IMR-90 (cell line): Measurements from ENCODE around the gene ARRDC1. TPM values are rescaled to one million over a fixed set of nuclear protein-coding genes. Genes with fewer than 3 reads are reported as not detected.

Experiments used
- ATAC-seq: fragments of 200-7000 bp; cut with Tn5 transposase; 2 replicates; pipeline ENCODE4 v1.9.1; 2020; ENCODE audit warnings: low read depth, mild to moderate bottlenecking, moderate library complexity
- BruUV-seq: library from RNA; stranded (reverse); fragments of 400-500 nt; replicated peaks from 2 replicates; lab custom pipeline; 2021; lab: Mats Ljungman, UMichigan
- CTCF ChIA-PET: fragments of 300-600 bp; formaldehyde crosslinking; extraction: SDS; loops from one replicate; lab custom pipeline; 2021; ENCODE audit warnings: antibody characterized with exemption; lab: Yijun Ruan, JAX
- POLR2A ChIA-PET: fragments of 300-600 bp; sonication (Branson Sonifier 250); formaldehyde crosslinking; loops from one replicate; lab custom pipeline; 2022; ENCODE audit warnings: antibody characterized with exemption; ENCODE audit not compliant: unreplicated experiment; lab: Charles Lee
- DNase-seq: peaks from one replicate; pipeline ENCODE4 v3.0.0; 2013
- H2AFZ ChIP-seq: replicated peaks from 2 replicates; pipeline ENCODE3; 2013; ENCODE audit warnings: low read length, mild to moderate bottlenecking; ENCODE audit not compliant: poor library complexity
- H2AK5ac ChIP-seq: 2 replicates; pipeline ENCODE4 v1.6.1; 2013; ENCODE audit warnings: low read depth, low read length, inconsistent platforms
- H2AK9ac ChIP-seq: replicated peaks from 2 replicates; pipeline ENCODE3; 2013; ENCODE audit warnings: mild to moderate bottlenecking, low read depth, low read length, moderate library complexity; ENCODE audit not compliant: poor library complexity
- H2BK120ac ChIP-seq: 2 replicates; pipeline ENCODE4 v1.6.1; 2013; ENCODE audit warnings: low read depth, low read length, inconsistent platforms
- H2BK15ac ChIP-seq: 3 replicates; pipeline ENCODE4 v1.6.1; 2013; ENCODE audit warnings: low read depth, low read length, inconsistent platforms
- H2BK20ac ChIP-seq: 2 replicates; pipeline ENCODE4 v1.6.1; 2013; ENCODE audit warnings: low read depth, mild to moderate bottlenecking, inconsistent platforms, low read length, moderate library complexity
- H2BK5ac ChIP-seq: 2 replicates; pipeline ENCODE4 v1.6.1; 2013; ENCODE audit warnings: mild to moderate bottlenecking, low read depth, low read length, inconsistent platforms; ENCODE audit not compliant: poor library complexity, severe bottlenecking
- H3K14ac ChIP-seq: replicated peaks from 2 replicates; pipeline ENCODE4 v1.6.1; 2013; ENCODE audit warnings: low read depth, low read length, inconsistent platforms
- H3K18ac ChIP-seq: 2 replicates; pipeline ENCODE4 v1.6.1; 2013; ENCODE audit warnings: low read depth, low read length, control low read depth
- H3K23ac ChIP-seq: 2 replicates; pipeline ENCODE4 v1.6.1; 2013; ENCODE audit warnings: low read depth, low read length, inconsistent platforms
- H3K27ac ChIP-seq: 2 replicates; pipeline ENCODE4 v1.5.1; 2013; ENCODE audit warnings: mild to moderate bottlenecking, control low read depth, low read length; ENCODE audit not compliant: insufficient read depth
- H3K27me3 ChIP-seq: 2 replicates; pipeline ENCODE4 v1.6.1; 2013; ENCODE audit warnings: low read length; ENCODE audit not compliant: control insufficient read depth, insufficient read depth
- H3K36me3 ChIP-seq: 2 replicates; pipeline ENCODE4 v1.6.1; 2013; ENCODE audit warnings: low read length, mixed read lengths; ENCODE audit not compliant: control insufficient read depth, insufficient read depth
- H3K4ac ChIP-seq: 2 replicates; pipeline ENCODE4 v1.6.1; 2013; ENCODE audit warnings: low read depth, low read length, inconsistent platforms
- H3K4me1 ChIP-seq: 2 replicates; pipeline ENCODE4 v1.6.1; 2013; ENCODE audit warnings: low read length, mixed read lengths; ENCODE audit not compliant: control insufficient read depth, insufficient read depth
- H3K4me2 ChIP-seq: 2 replicates; pipeline ENCODE4 v1.6.1; 2013; ENCODE audit warnings: low read depth, mild to moderate bottlenecking, control low read depth, low read length, moderate library complexity
- H3K4me3 ChIP-seq: 2 replicates; pipeline ENCODE4 v1.5.1; 2013; ENCODE audit warnings: low read depth, mild to moderate bottlenecking, control low read depth, low read length, moderate library complexity; ENCODE audit not compliant: insufficient read depth
- H3K56ac ChIP-seq: 2 replicates; pipeline ENCODE4 v1.6.1; 2013; ENCODE audit warnings: low read length, inconsistent platforms; ENCODE audit not compliant: insufficient read depth; ENCODE audit errors: extremely low read depth
- H3K79me1 ChIP-seq, 2 experiments: 2 replicates each; pipeline ENCODE4 v1.6.1; 2013; ENCODE audit warnings: low read length in 2 of 2, inconsistent platforms in 1 of 2, low read depth in 1 of 2
- H3K9ac ChIP-seq: 2 replicates; pipeline ENCODE4 v1.6.1; 2013; ENCODE audit warnings: low read depth, low read length, control low read depth
- H3K9me1 ChIP-seq: 2 replicates; pipeline ENCODE4 v1.6.1; 2013; ENCODE audit warnings: low read length, inconsistent platforms; ENCODE audit not compliant: insufficient read depth
- H3K9me3 ChIP-seq: 2 replicates; pipeline ENCODE4 v1.6.1; 2013; ENCODE audit warnings: low read length; ENCODE audit not compliant: control insufficient read depth, insufficient read depth
- H4K20me1 ChIP-seq: 2 replicates; pipeline ENCODE4 v1.6.1; 2013; ENCODE audit warnings: low read length, inconsistent platforms; ENCODE audit not compliant: insufficient read depth
- H4K5ac ChIP-seq: 2 replicates; pipeline ENCODE4 v1.6.1; 2013; ENCODE audit warnings: mild to moderate bottlenecking, low read depth, low read length, control low read depth
- H4K8ac ChIP-seq, 2 experiments: 2 replicates each; pipeline ENCODE4 v1.6.1; 2013; ENCODE audit warnings: low read depth in 2 of 2, low read length in 2 of 2, control low read depth in 1 of 2, inconsistent platforms in 1 of 2
- H4K91ac ChIP-seq: 2 replicates; pipeline ENCODE4 v1.6.1; 2013; ENCODE audit warnings: low read depth, low read length, inconsistent platforms; ENCODE audit not compliant: insufficient read depth
- BHLHE40 ChIP-seq: fragments of 150-350 bp; IDR thresholded peaks from 2 replicates; pipeline ENCODE4 v1.6.1; 2016; ENCODE audit warnings: mild to moderate bottlenecking, low read depth, low read length
- CEBPB ChIP-seq: IDR thresholded peaks from 2 replicates; pipeline ENCODE4 v1.6.1; 2012; ENCODE audit warnings: low read depth, low read length, improper control_type of control experiment
- CTCF ChIP-seq: conservative IDR thresholded peaks from 2 replicates; pipeline ENCODE4 v1.5.1; 2012; ENCODE audit warnings: mild to moderate bottlenecking, low read depth, low read length, improper control_type of control experiment
- ELK1 ChIP-seq: fragments of 150-350 bp; IDR thresholded peaks from 2 replicates; pipeline ENCODE4 v1.6.1; 2016; ENCODE audit warnings: low read depth, mild to moderate bottlenecking, low read length, moderate library complexity, borderline replicate concordance
- FOS ChIP-seq: fragments of 150-350 bp; IDR thresholded peaks from 2 replicates; pipeline ENCODE4 v1.6.1; 2016; ENCODE audit warnings: low read depth, low read length
- MAZ ChIP-seq: IDR thresholded peaks from 2 replicates; pipeline ENCODE4 v1.6.1; 2012; ENCODE audit warnings: low read depth, mild to moderate bottlenecking, low read length, improper control_type of control experiment, moderate library complexity, borderline replicate concordance
- NFE2L2 ChIP-seq: fragments of 150-350 bp; IDR thresholded peaks from 2 replicates; pipeline ENCODE4 v1.6.1; 2016; ENCODE audit warnings: low read depth, mild to moderate bottlenecking, low read length
- RCOR1 ChIP-seq: IDR thresholded peaks from 2 replicates; pipeline ENCODE4 v1.6.1; 2012; ENCODE audit warnings: mild to moderate bottlenecking, low read length, improper control_type of control experiment; ENCODE audit not compliant: insufficient replicate concordance
- SMC3 ChIP-seq: fragments of 150-350 bp; IDR thresholded peaks from 2 replicates; pipeline ENCODE4 v1.6.1; 2016; ENCODE audit warnings: low read depth, mild to moderate bottlenecking, antibody characterized with exemption, low read length, moderate library complexity
- WGBS, 2 experiments: methylation state at CpG; one replicate each; pipeline versions ENCODE4 v1.1.5 to v1.1.7; 2013; ENCODE audit warnings: missing lambda C conversion rate in 2 of 2; ENCODE audit not compliant: insufficient read length in 1 of 2; ENCODE audit errors: extremely low coverage in 2 of 2; 5-methylcytosine and 5-hydroxymethylcytosine counted together
- dilution Hi-C: fragments of 300-500 bp; cut with HindIII; formaldehyde crosslinking; loops from one replicate; pipeline ENCODE4 v1.14.3; 2018; ENCODE audit warnings: low sequenced_read_pairs; ENCODE audit not compliant: unreplicated experiment
- in situ Hi-C: fragments of 300-500 bp; cut with MboI; formaldehyde crosslinking; loops from 3 replicates; pipeline ENCODE4 v1.14.3; 2019; ENCODE audit warnings: low sequenced_read_pairs, inconsistent platforms, mixed read lengths
- intact Hi-C: fragments of 100-400 bp; cut with micrococcal nuclease; formaldehyde crosslinking; loops from 2 replicates; pipeline ENCODE4 v1.10.0; 2022
- polyA plus RNA-seq, 3 experiments: library from polyadenylated mRNA; depleted of rRNA; stranded (reverse); fragments of >200 nt; gene quantifications; 2 replicates each; pipeline ENCODE4 v1.2.3, GENCODE V29; 2012; ENCODE audit warnings: low replicate concordance in 1 of 3
- total RNA-seq: library from RNA; depleted of rRNA; stranded (reverse); fragments of >200 nt; gene quantifications from 2 replicates; pipeline ENCODE4 v1.2.3, GENCODE V29; 2012
- TF ChIP-seq, protein P1 (sequence below): fragments of 150-350 bp; IDR thresholded peaks from 2 replicates; pipeline ENCODE4 v1.6.1; 2017; ENCODE audit warnings: mild to moderate bottlenecking, antibody characterized with exemption, low read length, low read depth

ARRDC1 gene
- total and polyA plus RNA-seq, 2 of the 4 experiments (the other 2 are of a cell fraction): 7.7 to 41.4 TPM

DNA sequence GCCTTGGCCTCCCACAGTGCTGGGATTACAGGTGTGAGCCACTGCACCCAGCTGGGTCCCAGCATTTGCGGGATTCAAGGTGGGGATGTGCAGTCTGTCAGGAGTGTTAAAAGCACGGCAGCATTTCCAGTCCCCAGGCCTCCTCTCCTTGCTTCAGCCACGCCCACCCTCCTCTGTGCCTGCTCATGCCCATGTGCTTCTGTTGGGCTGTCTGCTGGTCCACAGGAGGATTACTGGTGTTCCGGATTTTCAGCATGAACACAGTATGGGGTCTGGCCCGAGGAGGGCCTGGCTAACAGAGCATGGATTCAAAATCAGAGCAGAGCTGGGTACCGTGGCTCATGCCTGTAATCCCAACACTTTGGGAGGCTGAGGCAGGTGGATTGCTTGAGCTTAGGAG, 5.5 kb downstream of the ARRDC1 start (continued):
- no peak for TF ChIP-seq SMC3
- no peak for TF ChIP-seq FOS
- no peak for TF ChIP-seq CEBPB

- Histone ChIP-seq H3K4me3 (no peak overlapping the region), H3K4me2 (peak overlapping the region; percentile 6; the same call in 1 of the 2 replicates), H4K91ac (peak overlapping the region; percentile 77), H2BK120ac (peak overlapping the region; percentile 42), H3K9me3 (no peaks in the 10 kb centered on the region), H3K27ac (peak overlapping the region; percentile 39; the same call in 1 of the 2 replicates), H2AFZ (peak overlapping the region; percentile 80), H3K27me3 (no peaks in the 10 kb centered on the region), H2AK5ac (peak overlapping the region; percentile 97), H3K56ac (no peak overlapping the region), H2BK20ac (no peak overlapping the region; the same call in 1 of the 2 replicates), H4K8ac (peak overlapping the region; percentile 56 to 84), H2BK15ac (peak overlapping the region; percentile 25; the same call in 1 of the 3 replicates), H4K20me1 (peaks cover 18% of the 10 kb centered on the region; the same call in 1 of the 2 replicates), H3K9ac (peak overlapping the region; percentile 2; the same call in 1 of the 2 replicates), H3K36me3 (peaks cover 26% of the 10 kb centered on the region), H3K79me1 (peaks cover 17 to 59% of the 10 kb centered on the region in 2 experiments), H2BK5ac (peak overlapping the region; percentile 91), H3K4me1 (peaks cover 19% of the 10 kb centered on the region), H3K9me1 (peaks cover 24% of the 10 kb centered on the region), H3K14ac (peak overlapping the region; percentile 49), H3K4ac (peak overlapping the region; percentile 71), H4K5ac (peak overlapping the region; percentile 77; the same call in 1 of the 2 replicates), H3K18ac (no peak overlapping the region; the same call in 1 of the 2 replicates), H2AK9ac (peak overlapping the region; percentile 99), H3K23ac (peak overlapping the region; percentile 40; the same call in 1 of the 2 replicates)
- ATAC-seq (peak; percentile 73), DNase-seq (peak; percentile 73)
- dilution Hi-C loops: no loop called here
- BruUV-seq: no TSS peak
- ChIA-PET CTCF (no interaction called here), POLR2A (no interaction called here)
- in situ Hi-C loops: no loop called here
- WGBS, 2 experiments: 24% methylated on average over 5 of the region's 21 CpGs; no CpG with 5 or more reads in 1 of the 2 experiments
- intact Hi-C loops: no loop called here
- TF ChIP-seq SMC3: no peak
- TF ChIP-seq, protein P1, sequence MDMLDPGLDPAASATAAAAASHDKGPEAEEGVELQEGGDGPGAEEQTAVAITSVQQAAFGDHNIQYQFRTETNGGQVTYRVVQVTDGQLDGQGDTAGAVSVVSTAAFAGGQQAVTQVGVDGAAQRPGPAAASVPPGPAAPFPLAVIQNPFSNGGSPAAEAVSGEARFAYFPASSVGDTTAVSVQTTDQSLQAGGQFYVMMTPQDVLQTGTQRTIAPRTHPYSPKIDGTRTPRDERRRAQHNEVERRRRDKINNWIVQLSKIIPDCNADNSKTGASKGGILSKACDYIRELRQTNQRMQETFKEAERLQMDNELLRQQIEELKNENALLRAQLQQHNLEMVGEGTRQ: peak; percentile 72
- TF ChIP-seq BHLHE40: peak; percentile 69
- no peak for TF ChIP-seq CTCF
- no peak for TF ChIP-seq NFE2L2
- no peak for TF ChIP-seq RCOR1
- TF ChIP-seq ELK1: no peak
- no peak for TF ChIP-seq MAZ
These were observed 6.4 kb downstream of the ARRDC1 start for GRCh38 chr9:137611623-137612609.
